Cardiac muscle cell (in vitro differentiated cells and primary cell): ENCODE data around the gene MEAK7. TPM values are rescaled to one million over a fixed set of nuclear protein-coding genes. Genes with fewer than 3 reads are reported as not detected.

Experiments used
- DNase-seq, 2 donors: peaks; one replicate each; pipeline versions ENCODE4 v3.0.0 to v3.0.0-alpha.2; 2010 to 2017; ENCODE audit warnings: low read depth in 1 of 2, low spot score in 1 of 2
- H3K27ac ChIP-seq: fragments of 200-600 bp; sonication (generic); 2 replicates; pipeline ENCODE4 v1.5.1; 2016
- H3K27me3 ChIP-seq: fragments of 200-600 bp; sonication (generic); 2 replicates; pipeline ENCODE4 v1.6.0; 2016; ENCODE audit warnings: control low read depth
- H3K36me3 ChIP-seq: fragments of 200-600 bp; sonication (generic); 2 replicates; pipeline ENCODE4 v1.5.1; 2016; ENCODE audit warnings: control low read depth
- H3K4me1 ChIP-seq: fragments of 200-600 bp; sonication (generic); 2 replicates; pipeline ENCODE4 v1.8.1; 2017; ENCODE audit warnings: low read depth, mild to moderate bottlenecking, mixed run types
- H3K4me3 ChIP-seq: fragments of 200-600 bp; sonication (generic); 2 replicates; pipeline ENCODE4 v1.5.1; 2016; ENCODE audit warnings: mild to moderate bottlenecking
- H3K9me3 ChIP-seq: fragments of 200-600 bp; sonication (generic); 2 replicates; pipeline ENCODE4 v1.5.1; 2017; ENCODE audit warnings: low read depth, mild to moderate bottlenecking, control low read depth
- CTCF ChIP-seq: IDR thresholded peaks from 2 replicates; pipeline ENCODE4 v1.5.1; 2012; ENCODE audit warnings: low read depth, mild to moderate bottlenecking, low read length
- polyA plus RNA-seq: library from polyadenylated mRNA; unstranded; fragments of >200 nt; fragmentation: Nextera tagmentation; extraction: Ambion mirVana; gene quantifications from 2 replicates; pipeline ENCODE4 v1.2.1, GENCODE V29; 2016
- total RNA-seq: library from RNA; depleted of rRNA; stranded (reverse); fragments of >200 nt; gene quantifications from 2 replicates; pipeline ENCODE4 v1.2.3, GENCODE V29; 2016

MEAK7 gene
- total and polyA plus RNA-seq, 2 experiments from 2014 or later: 26.6 to 28.7 TPM

- no peaks in the 10 kb centered on the region for H3K9me3 ChIP-seq
- no peaks in the 10 kb centered on the region for H3K27me3 ChIP-seq
- no peak overlapping the region for H3K4me3 ChIP-seq
- no peaks in the 10 kb centered on the region for H3K4me1 ChIP-seq
- TF ChIP-seq CTCF: no peak
- H3K36me3 ChIP-seq: no peaks in the 10 kb centered on the region
- H3K27ac ChIP-seq: no peak overlapping the region
- no peak for DNase-seq
Observed at GRCh38 chr16:84460406-84461028, 43.9 kb downstream of the MEAK7 start.

DNA sequence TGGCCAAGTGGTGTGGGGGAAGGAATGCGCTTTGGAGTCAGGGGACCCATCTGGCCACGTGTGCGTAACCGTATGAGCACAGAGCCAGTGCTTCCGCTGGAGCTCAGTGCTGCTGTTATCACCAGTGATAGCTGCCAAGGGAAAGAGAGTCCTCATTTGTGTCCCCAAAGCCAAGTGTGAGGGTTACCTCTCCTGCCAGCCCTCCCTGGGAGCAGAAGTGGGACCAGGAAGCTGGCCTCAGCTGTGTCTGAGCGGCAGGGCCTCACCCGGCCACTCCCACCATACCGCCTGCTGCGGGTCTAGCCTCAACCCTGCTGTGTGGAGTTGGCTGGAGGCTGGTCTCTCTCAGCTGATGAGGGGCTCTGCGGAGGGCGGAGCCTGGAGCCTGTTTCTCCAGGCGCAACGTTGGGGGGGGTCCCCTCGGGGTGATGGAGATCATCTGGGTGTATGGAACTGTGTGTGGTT lies 44.5 kb downstream of the MEAK7 start:
- no peaks in the 10 kb centered on the region for H3K36me3 ChIP-seq
- H3K4me3 ChIP-seq: no peak overlapping the region
- TF ChIP-seq CTCF: no peak
- H3K27me3 ChIP-seq: no peaks in the 10 kb centered on the region
- H3K9me3 ChIP-seq: no peaks in the 10 kb centered on the region
- H3K4me1 ChIP-seq: no peaks in the 10 kb centered on the region
- no peak for DNase-seq
- no peak overlapping the region for H3K27ac ChIP-seq

GRCh38 chr16:84459533-84459894 lies 44.9 kb downstream of the MEAK7 start:
- Histone ChIP-seq H3K27ac (no peak overlapping the region), H3K9me3 (no peaks in the 10 kb centered on the region), H3K4me3 (no peak overlapping the region), H3K27me3 (no peaks in the 10 kb centered on the region), H3K36me3 (no peaks in the 10 kb centered on the region), H3K4me1 (no peaks in the 10 kb centered on the region)
- no peak for TF ChIP-seq CTCF
- no peak for DNase-seq

DNA sequence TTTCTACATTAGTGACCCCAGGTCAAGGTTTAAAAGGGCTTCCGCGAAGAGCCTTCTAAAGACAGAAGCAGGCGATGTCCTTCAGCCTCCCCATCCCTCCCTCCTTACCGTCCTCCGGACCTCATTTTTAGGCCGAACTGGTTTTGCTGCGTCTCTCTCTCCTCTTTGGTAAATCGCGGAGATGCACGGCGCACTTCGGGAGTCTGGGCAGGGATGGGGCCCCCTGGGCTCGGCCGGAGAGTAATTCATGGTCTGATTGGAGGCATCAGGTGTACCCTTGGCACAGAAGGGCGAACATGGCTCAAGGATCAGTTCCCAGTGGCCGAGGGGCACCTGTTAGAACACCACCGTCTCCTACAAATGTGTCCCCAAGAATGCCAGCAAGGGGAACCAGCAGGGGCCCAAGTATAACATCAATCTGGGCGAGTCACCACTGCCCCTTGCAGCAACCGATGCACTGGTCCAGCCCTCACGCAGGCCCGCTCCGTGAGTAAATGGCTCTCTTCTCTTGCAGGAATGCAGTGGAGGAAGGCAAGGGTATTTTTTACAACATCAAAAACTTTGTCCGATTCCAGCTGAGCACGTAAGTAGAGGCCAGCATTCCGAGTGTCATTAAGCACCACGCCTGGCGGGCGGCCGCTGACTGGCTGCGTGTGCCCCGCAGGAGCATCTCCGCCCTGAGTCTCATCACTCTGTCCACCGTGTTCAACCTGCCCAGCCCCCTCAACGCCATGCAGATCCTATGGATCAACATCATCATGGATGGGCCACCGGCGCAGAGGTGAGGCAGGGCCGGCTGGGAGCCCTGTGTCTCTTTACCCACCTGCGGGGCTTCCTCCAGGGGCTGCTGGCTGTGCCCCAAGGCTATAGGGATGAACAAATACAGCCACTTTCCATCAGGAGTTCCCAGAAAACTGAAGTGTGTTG lies 45.6 kb downstream of the MEAK7 start:
- Histone ChIP-seq H3K27ac (no peak overlapping the region), H3K9me3 (no peaks in the 10 kb centered on the region), H3K27me3 (no peaks in the 10 kb centered on the region), H3K4me3 (no peak overlapping the region), H3K4me1 (no peaks in the 10 kb centered on the region), H3K36me3 (no peaks in the 10 kb centered on the region)
- TF ChIP-seq CTCF: no peak
- no peak for DNase-seq

DNA sequence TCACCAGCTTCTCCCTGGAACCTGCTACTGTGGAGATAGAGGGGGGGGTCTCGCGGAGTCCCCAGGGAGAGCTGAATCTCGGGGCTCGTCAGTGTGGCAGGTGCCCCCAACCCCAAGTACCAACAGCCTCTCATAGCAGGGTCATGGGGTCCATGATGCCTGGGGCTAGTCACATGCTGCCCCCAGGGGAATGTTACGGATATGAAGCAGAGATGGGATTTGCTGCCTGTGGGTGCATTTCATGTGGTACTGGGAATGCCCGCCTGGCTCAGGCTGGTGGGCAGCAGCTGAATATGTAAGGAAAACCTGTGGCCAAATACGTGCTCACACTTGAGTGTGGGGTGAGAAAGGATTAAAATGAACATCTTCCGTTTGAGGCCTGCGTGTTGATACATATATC lies 49.4 kb downstream of the MEAK7 start:
- TF ChIP-seq CTCF: no peak
- no peak for DNase-seq
- H3K4me3 ChIP-seq: no peak overlapping the region
- H3K27ac ChIP-seq: no peak overlapping the region
- no peaks in the 10 kb centered on the region for H3K4me1 ChIP-seq
- H3K9me3 ChIP-seq: no peaks in the 10 kb centered on the region
- no peaks in the 10 kb centered on the region for H3K27me3 ChIP-seq
- H3K36me3 ChIP-seq: no peaks in the 10 kb centered on the region

Other genes with a start within 250 kb of the MEAK7 start
- gene WFDC1, start 209.8 kb downstream of the MEAK7 start, total RNA-seq: 18.5 and 18.9 TPM in 2 replicates
- gene WFDC1, start 209.8 kb downstream of the MEAK7 start, polyA plus RNA-seq: 20.1 and 22.2 TPM in 2 replicates
- 0.18 TPM in 1 of 2 replicates, not detected in the other for gene ATP2C2, start 136.1 kb downstream of the MEAK7 start, total RNA-seq
- gene ATP2C2, start 136.1 kb downstream of the MEAK7 start, polyA plus RNA-seq: 0.53 and 0.79 TPM in 2 replicates
- 32.3 and 37.2 TPM in 2 replicates for gene COTL1, start 113.4 kb upstream of the MEAK7 start, total RNA-seq
- 70.2 and 83.5 TPM in 2 replicates for gene COTL1, start 113.4 kb upstream of the MEAK7 start, polyA plus RNA-seq
- 31.7 and 53.9 TPM in 2 replicates for gene KLHL36, start 143.9 kb upstream of the MEAK7 start, total RNA-seq
- 14.5 and 19.2 TPM in 2 replicates for gene KLHL36, start 143.9 kb upstream of the MEAK7 start, polyA plus RNA-seq
- 77.4 and 91.9 TPM in 2 replicates for gene USP10, start 195.3 kb upstream of the MEAK7 start, total RNA-seq
- gene USP10, start 195.3 kb upstream of the MEAK7 start, polyA plus RNA-seq: 100.0 and 139 TPM in 2 replicates